Stimulated activated CD8-positive, alpha-beta memory T cell treated with anti-CD3 and anti-CD28 coated beads, Interleukin-15, amount 100 ng/mL, for 1 hour (primary cell): ENCODE data around the gene LDLRAD4.

ENCODE experiments used
- DNase-seq: peaks from one replicate; pipeline ENCODE4 v3.0.0-alpha.2; 2020; ENCODE audit warnings: low read depth

Gene LDLRAD4

DNA sequence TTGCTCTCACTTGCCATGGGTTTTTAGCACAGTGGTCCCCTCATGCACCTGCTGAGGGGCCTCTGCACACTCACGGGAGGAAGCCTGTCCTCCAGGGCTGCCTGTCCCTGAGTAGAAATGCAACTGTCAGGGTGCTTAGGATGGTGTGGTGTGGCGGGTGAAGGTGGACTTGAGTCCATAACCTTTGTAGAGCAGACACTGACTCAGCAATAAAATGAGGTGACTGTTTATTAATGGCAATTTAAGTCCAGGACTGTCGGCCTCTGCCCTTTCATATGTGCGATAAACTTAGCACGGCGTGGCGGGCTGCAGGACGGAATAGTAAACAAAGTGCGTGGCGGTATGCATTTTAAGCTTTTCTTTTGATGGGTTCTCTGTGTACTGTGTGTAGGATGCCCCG is 188.2 kb downstream of the LDLRAD4 start:
- no peak for DNase-seq

DNA sequence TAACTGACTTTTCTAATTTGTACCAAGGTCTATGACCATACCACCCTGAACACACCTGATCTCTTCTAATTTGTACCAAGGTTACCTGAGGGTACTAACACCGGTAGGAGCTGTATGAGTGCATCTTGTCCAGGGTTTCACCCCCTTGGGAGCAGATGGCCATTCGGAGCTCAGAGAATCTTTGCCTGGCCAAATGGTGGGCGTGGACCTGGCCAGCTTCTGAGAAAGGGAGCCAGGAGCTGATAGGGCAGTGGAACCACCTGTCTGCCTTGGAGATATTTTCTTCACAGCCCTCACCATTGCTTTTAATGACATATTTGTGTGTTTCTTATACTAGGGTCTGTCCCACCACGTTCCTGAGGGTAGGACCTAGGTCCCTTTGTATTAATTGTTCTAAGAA is 188.9 kb downstream of the LDLRAD4 start:
- no peak for DNase-seq

DNA sequence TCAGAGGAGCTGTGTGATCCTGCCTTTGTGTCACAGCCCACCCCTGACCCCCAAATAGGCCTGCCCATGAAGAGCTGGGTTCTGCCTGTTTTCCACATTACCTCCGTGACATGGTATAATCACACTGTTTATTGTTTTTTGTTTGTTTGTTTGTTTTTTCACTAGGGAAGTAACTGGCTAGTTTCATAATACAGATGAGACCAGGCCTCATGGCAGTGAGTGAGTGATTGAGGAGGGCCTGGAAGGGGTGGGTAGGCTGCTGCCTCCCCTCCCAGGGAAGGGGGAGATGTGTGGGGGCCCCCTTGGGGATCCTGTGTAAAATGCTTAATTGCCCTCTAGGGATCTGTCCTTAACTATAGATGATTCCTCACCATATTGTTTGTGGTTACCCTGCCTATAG is 190.5 kb downstream of the LDLRAD4 start:
- no peak for DNase-seq

DNA sequence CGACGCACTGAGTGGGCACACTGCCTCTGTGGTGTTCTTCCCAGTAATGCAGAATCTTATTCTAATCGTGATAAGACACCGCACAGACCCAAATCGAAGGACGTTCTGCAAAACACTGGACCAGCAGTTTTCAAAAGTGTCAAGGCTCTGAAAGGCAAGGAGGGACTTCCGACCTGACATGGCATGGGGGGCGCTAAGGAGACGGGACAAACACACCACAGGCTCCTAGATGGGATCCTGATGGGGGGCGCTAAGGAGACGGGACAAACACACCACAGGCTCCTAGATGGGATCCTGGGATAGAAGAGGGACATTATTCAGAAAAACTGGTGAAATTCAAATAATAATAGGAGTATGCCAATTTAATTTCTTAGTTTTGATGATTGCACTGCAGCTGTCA is 191.4 kb downstream of the LDLRAD4 start:
- DNase-seq = no peak

DNA sequence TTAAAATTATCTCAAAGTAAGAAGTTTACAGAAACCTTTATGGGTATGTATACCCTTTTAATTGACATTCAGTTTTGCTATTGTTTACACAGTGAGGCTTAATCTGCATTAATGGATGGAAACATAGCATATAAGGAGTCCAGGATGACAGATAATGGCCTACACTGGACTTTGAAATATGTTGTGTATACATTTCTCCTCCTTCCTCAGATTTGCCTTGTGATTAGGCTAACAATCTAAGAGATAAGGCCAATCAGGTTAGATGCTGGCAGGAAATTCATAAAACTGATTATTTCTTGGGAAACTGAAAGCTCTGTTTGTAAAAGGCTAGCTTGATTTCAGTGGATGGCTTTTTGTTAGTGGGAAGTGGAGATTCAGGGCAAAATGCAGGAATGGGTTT is 191.9 kb downstream of the LDLRAD4 start:
- DNase-seq = no peak

DNA sequence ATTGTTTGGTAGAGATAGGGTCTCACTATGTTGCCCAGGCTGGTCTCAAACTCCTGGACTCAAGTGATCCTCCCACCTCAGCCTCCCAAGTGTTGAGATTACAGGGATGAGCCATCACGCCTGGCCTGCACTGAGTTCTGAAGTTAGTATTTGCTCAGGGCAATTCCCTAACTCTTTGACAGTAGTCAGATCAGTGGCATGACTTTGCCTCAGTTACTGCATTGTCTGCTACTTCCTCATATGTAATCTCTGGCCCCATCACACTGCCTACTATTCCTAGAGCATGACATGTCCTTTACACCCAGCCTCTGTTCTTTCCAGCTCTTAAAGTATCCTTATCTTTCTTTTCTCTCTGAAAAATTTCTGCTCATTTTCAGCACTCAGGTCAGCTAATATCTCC is 193.5 kb downstream of the LDLRAD4 start:
- DNase-seq = no peak

DNA sequence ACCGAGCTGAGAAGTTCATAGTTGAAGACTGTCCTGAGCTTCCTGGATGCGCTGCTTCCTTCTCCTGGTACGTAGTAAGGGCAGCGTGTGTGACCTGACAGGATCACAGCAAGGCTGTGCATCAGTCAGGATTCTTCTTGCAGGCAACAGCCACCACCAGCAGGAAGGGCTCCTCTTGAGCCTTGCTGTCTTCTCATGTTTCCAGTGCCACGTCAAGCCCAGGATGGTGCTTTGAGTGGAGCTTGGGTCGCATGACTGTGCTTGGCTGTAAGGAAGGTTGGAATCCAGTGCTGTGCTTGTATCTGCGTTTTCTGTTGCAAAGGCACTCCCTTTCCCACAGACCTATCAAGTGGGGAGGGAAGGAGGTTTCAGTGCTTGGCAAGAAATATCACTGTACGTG is 194.3 kb downstream of the LDLRAD4 start:
- DNase-seq = no peak

DNA sequence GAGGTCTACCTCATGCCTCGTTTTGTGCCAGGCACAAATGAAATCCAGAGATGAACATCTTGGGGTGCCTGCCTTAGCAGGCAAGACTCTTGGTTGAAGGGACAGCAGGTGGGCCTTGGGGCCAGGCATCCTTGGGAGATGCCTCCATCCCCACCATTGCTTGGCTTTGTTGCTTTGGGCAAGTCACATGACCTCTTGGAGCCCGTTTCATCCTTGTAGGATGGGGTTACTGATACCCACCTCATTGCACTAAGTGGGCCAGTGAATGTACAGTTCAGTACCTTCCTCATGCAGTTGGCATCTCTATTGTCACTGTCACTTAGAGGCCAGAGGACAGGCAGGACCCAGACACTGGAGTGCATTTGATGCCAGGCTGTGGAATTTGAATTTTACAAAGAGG is 195.5 kb downstream of the LDLRAD4 start:
- no peak for DNase-seq

DNA sequence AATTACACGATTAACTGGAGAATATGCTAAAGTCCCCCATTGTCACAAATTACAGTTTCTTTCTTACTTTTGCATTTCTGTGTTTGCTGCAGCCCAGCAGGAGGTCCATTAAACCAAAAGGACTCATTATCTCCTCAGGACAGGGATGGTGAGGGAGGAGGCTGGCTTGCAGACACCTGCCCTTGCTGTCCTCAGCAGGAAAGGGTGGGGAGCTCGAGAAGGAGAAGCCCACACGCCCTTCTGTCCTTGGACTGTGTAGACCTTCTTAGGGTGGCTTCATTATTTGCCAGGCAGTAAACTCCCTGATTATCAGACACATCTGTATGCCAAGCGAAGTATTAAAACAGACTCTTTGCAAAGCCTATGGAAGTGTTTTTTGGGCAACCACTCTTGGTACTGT is 196.0 kb downstream of the LDLRAD4 start:
- DNase-seq = no peak

DNA sequence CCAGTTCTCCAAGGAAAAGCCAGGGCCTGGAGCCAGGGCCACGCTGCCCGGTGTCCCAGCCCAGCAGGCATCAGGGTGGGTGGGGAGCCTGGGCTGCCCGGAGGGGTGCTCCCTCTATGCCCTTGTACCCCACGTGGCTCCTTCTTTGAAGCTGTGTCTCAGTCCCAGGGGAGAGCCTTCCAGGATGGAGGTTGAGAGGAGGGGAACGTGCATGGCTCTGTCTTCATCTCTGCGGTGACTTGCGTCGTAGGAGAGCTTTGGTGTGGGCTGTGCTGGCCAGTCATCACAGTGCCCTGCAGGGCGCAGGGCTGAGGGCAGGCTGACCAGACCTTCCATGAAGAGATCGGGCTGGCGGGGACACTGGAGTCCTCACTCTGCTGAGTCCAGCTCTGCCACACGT is 197.2 kb downstream of the LDLRAD4 start:
- DNase-seq = no peak

DNA sequence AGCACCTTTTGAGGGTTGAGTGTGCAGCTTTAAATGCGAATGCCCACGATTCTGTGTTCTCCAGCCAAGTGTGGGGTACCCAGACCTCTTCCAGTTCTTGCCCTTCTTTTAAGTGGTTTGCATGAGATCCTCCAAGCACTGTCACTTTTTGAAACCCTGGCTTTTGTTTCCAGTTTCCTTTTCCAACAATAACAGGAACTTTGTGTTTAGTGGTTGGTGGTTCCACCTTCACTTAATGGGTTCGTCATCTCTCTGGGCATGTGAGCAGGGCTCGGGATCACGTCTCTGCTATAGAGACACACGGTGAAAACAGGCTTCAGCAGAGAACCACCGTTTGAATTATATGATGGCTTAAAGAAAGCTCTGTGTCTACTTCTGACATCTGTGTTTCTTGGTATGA is 197.6 kb downstream of the LDLRAD4 start:
- DNase-seq = no peak

DNA sequence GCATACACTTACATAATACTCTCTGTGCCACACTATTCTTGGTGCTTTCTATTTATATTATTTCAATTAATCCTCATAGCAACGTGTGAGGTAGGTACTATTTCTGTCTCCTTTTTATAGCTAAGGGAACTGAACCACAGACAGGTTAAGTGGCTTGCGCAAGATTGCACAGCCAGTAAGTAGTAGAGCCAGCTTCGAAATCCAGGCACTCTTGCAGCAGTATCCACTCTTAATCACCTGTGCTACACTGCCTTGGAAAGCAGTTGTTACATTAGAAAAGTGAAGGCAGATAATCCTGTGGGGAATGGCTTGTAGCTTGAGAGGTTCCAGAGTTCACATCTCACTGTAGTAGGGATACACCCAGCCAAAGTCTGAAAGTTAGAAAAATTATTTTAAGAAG is 198.3 kb downstream of the LDLRAD4 start:
- DNase-seq = no peak

DNA sequence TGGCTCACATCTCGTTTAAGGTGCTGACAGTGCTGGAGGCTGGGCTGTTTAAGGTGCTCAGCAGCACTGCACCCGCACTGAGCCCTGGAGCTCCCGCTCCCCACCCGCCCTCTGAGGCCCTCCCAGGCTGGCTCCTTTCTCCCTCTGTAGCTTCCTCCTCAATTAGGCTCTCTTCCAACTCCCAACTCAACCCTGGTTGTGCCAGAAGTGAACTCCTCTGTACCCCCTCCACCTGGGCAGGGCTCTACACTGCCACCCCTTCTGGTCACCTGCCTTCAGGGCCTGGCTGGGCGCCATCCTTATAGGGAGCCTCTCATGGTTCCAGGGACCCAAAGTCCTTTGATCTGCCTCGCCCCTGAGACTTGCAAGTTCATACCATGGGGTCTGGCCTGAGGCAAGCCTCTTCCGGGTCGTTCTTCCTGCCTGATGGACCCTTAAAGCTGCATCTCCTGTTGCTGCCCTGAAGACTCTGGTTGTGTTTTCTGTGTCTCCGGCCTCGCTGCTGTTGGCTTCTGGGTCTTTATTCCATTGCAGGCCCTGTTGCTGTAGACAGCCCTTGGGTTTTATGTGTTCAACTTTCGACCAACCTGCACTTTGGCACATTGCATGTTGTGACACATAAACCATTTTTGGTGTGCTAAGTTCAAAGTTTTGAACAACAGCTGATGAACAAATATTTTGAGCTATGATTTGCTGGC is 199.6 kb downstream of the LDLRAD4 start:
- no peak for DNase-seq

DNA sequence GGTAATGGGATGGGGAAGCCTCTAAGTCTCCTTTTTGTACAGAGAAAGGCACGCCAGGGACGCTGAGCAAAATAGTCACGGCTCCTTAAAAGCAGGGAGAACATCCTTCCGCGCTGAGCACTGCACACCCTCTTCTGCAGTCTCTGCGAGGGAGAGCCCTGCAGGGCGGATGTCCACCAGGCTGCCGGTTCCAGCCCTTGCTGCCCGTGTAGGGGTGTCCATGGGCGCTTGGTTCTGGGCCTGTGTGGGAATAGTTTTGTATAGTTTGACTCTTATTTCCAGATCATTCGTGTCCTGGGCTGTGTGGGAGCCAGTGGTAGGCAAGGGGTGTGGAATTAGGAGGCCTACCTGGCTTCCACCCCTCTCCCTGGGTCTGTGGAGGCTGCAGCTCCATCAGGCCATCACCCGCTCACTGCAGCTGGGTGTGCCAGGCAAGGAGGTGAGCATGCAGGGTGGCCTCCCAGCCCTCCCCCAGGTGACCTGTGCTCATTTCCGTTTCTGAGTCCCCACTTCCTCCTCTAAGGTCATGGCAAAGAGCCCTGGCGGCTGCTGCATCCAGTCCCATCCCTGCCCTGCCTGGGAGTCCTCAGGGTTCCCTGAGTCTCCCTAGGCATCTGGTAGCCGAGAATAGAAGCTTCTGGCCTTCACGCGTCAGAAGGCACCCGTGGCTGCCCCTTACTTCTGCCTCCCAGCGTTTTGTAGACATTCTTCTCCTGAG is 202.6 kb downstream of the LDLRAD4 start:
- DNase-seq = no peak

DNA sequence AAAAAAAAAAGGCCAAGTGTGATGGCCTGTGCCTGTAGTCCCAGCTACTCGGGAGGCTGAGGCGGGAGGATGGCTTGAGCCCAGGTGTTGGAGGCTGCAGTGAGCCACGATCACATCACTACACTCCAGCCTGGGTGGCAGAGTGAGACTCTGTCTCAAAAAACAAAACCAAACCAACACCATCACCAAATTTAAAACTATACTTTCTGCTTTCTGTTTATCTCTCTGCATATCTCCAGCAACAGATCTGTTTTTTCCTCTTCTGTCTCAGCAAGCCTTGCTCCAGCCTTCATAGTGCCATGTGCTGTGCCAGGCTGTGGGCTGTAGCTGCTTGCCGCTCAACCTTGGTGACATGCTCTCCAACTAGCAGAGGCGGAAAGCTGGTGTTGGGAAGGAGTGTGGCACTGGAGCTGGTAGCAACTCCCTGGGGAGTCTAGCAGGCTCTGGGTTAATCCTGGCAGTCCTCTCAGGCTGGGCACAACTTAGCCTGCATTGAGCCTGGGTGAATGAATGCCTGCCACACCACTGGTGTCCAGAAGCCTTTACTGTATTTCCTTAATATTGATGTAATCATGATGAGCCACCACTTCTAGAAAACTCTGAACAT is 204.1 kb downstream of the LDLRAD4 start:
- DNase-seq = no peak

DNA sequence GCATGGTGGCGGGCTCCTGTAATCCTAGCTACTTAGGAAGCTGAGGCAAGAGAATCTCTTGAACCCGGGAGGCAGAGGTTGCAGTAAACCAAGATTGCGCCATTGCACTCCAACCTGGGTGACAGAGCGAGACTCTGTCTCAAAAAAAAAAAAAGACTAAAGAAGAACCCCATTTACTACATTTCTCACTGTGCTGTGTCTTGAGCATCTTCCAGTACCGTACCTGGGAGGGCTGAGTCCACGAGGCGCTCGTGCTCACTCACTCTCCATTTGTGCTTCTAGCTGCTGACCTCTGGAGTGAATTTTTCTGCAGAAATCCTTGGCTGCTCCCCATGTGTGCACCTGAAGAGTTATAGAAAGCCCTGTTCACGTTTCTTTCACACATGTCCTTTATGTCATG is 204.8 kb downstream of the LDLRAD4 start:
- DNase-seq = no peak

DNA sequence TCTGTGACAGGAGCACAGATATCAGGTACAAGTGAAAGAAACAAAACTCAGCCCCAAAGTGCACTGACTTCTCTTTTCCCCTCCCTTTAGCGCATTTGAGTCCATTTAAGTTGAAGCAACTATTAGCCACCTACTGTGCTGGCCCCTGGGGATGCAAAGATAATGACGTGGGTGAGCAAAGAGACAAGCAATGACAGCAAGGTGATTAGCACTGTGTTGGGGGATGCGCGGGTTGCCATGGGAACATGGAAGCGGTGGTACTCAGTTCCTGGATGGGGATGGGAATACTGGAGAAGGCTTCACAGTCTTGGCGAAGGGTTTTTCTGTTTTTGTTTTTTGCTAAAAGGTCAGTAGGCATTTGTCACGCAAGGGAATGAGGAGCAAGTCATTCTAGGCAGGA is 205.8 kb downstream of the LDLRAD4 start:
- no peak for DNase-seq

DNA sequence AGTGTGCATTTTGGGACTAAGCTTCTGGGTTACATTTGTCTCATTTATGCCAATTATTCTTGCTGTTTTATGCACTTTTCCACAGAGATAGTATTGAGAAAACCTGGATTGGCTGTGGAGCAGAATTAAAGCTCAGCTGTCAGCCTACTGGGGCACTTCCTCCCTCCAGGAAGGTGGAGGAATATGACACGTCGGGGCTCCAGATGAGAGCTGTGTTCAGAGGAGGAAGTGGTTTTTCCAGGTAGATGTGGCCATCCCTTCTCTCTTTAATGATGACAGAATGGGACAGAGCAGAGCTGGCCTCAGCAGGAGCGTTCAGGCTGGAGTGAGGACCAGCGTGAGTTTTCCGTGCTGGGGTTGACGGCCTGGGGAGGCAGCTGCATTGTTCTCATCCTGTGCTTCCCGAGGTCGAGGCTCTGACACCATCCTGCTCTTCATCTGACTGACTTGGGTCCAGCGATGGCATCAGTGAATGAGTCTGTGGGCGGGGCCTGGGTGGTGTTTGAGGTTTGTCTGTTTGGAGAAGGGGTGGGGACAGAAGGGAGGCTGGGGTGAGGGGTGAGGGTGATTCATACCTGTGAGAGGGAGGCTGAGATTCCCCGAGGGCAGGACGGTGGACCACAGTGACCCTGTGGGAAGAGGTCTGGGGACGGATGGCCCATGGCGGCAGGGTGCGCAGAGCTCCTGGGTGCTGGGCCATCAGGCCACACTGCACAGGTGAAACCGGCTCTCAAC is 207.0 kb downstream of the LDLRAD4 start:
- DNase-seq = no peak

DNA sequence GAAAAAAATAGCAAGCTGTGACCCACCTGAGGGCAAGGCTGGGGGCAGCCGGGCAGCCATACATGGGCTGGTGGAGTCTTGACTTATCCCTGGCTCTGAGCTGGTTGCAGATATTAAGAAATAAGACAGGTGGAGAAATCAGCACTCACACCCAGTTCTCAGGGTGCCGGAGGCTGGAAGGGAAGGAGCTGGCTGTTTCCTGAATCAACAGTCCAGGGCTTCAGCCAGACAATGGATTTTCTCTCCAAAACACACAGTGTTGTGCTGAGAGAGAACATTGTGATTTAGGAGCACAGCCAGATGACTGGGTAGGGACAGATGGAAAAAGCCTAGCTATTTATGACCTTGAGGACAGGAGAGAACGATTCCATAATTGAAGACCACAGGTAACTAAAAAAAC is 208.8 kb downstream of the LDLRAD4 start:
- no peak for DNase-seq

DNA sequence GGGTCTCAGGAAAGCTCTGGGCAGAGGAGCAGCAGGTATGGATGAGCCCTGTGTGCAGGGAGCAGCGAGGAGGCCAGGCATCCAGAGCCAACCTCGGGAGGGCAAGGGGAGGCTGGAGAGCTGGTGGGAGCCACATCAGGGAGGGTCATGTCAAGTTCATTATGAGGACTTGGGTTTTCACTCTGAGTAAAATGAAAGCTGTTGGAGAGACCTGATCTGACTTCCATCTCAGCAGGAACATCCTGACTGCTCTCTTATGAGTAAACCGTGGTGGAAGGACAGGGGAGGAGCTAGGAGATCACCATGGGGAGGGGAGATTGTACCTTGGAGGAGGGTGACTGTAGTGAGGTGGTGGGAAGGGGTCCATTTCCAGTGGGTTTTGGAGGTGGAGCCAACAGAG is 209.8 kb downstream of the LDLRAD4 start:
- DNase-seq = no peak

DNA sequence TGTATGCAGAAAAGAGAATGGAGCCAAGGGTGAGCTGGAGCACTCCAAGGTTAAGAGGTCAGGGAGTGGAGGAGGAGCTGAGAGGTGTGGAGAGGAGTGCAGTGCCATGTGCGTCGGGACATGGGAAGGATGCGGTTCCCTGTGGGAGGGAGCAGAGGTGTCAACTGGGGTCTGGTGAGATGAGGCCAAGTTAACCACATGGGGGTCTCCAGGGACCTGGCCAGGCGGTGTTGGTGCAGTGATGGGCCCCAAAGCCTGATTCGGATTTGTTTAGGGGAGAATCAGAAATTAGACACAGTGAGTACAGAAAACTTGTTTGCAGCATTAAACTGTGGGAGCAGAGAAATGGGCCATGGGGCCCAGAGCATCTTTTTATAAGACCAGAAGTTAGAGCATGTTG is 210.5 kb downstream of the LDLRAD4 start:
- DNase-seq = no peak

DNA sequence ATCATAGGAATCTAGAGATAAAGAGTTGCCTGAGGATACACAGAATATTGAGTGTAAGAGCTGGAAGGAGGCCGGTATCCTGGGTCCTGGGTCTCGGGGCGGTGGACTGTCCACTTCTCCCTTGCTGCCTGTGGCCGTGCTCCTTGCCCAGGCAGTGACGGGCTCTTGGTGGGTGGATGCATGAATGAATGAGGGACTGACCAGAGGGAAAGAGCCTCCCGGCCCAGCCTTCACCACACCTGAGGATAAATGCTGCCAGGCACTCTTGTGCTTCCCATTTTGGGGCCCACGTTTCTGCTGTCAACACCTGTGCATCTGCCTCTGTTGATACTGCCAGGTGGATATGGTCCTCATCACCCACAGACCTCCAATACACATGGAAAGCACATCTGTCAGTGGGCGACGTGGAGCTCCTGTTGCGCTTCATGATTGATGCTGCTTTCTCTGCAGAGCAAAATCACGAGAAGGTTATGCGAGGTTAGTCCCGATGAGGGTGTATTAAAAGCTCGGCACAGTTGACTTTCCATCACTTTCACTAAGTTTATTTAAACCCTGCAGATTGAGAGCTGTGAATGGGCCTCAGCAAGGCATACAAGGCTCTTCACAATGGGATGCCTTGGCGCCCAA is 211.4 kb downstream of the LDLRAD4 start:
- no peak for DNase-seq
